DMS79 (cell line): ENCODE data around the gene INO80B.

Source experiments
- DNase-seq: peaks from one replicate; lab custom pipeline; 2025; lab: John Stamatoyannopoulos, UW

The INO80B gene

DNA sequence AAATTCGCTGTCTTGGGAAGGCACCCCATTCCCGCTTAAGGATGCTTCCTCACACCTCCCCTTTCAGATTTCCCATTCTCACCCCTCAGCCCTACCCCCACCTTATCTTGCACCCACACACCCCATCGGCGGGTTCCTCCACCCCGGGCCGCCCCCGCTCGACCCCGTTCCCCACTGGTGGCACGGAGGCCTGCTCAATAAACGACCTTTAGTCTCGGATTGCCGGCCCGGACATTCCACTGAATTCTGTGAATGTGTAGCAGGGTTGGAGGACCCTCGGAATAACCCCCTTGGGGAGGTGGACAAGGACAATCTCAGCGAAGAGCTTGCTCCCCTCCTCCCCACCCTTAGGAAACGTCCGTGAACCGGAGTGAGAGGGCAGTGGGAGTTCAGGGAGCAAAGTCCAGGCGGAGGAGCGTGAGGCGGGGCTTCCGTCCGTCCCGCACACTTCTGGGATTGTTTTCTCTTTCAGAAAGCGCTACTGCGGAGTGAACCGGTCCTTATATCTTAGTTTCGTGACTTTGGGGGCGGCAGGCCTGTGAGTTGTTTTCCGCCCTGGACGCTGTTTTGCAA lies 47.3 kb downstream of the INO80B start:
- DNase-seq = no peak

DNA sequence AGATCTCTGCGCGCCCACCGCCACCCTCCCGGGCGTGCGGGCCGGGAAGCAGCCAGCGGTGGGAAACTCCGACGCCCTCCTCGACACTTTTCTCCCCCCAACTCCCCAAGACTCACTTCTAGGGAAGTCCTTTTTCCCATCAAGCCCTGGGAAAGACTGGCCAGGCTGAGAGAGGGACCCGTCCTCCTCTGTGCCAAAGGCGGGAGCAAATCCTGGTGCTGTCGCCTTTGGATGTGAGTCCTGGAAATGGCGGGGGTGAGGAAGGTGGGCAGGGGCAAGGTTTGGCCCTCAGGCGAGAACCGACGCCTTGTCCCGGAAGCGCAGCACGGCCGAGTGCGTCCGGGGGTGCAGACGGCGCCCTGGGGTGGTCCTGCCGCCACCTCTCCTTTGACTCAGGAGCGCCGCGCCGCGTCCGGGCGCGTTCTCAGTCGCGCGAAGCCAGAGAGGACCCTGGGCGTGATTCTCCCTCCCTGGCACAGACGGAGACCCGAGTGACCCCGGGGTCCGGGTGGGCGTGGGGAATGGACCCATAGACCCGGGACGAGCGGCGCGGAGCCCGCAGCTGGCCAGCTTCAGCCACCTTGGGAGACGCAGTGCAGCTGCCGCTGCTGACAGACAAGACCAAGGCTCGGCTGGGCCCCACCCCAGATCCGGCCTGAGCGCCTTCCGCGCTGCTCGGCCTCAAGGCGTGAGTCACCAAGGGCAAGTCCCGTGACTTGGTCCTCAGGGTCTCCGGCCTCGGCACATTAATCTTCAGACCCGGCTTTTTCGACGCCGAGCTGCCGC lies 48.0 kb downstream of the INO80B start:
- no peak for DNase-seq

DNA sequence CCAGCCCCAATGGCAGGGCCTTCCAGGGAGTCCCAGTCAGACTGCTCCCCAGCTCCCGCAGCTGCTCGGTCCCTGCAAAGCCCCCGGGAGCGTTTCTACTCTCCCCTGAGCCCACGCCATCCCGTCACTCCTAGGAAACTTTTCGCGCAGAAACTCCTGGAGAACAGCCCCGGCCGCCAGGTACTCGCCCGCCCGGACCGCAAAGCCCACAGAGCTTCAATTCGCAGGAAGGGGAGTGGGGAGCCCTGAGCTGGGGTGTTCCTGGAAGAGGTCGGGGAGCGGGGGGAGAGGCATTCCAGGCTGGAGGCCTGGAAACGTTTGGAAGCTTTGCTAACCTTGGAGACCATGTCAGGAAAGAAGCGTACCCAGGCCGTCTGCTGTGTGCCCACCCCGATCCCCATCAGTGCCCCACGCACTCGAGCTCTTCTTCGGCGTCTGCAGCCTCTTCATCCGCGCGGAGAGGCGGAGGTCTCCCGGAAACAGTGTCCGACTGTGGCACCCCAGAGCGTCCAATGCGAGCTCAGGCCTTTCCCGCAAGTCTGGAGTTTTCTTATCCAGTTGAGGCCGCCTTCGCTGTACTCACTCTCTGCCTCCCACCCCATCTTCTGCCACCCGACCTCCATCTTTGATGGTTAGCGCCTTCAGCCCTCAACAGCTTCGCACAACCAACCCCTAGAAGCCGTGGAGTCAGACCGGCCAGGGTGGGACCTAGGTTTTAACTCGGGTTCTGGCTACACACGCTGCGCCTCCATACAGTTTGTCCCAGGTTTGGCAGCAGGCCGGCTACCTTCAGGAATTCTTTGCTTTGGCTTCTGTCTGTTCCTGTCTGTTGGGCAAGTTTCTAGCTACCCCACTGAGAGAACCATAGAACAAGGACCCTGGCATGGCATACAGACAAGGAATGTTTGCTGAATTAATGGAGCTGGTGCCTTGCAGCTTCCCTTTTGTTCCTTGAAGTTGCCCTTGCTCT lies 48.9 kb downstream of the INO80B start:
- DNase-seq = no peak

DNA sequence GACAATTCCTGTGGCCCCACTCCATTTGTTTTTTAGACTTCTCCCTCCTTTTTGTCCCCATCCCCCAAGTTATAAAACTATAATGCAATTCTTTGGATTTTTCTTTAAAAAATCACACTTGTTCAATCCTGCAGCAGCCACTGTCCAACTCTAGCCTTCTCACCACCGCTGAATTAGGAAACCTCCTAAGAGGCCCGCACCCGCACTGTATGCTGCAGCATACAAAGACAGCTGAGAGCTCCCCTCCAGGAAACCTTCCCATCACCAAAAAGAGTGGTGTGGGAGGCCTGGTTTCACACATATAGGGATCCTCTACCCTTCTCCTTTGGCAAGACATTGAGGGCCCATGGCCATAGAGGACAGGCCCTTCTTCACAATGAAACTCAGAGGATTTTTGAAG lies 49.7 kb downstream of the INO80B start:
- DNase-seq = no peak

DNA sequence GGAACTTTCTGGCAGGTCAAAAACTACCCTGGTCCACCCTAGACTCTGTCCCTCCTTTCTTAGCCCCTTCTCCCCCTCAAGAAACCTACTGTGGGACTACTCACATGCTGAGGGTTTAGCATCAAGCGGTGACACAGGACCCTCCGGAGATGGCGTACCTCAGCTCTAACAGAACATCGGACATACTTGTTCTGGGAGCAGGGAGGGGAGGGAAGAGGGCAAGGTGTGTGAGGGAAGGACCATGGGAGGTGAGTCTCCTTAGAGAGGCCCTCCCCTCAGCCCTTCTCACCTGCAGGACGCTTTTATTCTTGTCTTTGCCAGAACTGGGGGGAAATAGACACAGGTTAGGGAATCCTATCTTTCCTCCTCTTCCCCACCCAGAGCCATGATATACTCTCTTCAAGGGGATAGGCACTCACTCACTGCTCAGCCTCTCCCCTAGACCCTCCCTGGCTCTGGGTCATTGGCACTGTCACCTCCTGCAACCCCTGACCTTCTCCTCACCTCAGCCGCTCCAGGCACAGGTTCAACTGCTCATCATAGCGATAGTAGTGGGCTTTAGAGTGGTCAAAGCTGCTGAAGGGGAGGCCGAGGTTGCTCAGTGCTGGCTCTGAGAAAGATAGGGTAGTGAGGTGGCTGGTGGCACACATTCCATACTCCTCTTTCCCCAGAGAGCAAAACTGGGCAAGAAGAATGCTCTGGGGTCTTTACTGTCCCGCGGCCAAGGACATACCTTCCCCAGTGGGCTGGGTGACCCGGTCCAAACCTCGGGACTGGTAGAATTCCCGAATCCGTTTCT lies 50.8 kb downstream of the INO80B start:
- no peak for DNase-seq

DNA sequence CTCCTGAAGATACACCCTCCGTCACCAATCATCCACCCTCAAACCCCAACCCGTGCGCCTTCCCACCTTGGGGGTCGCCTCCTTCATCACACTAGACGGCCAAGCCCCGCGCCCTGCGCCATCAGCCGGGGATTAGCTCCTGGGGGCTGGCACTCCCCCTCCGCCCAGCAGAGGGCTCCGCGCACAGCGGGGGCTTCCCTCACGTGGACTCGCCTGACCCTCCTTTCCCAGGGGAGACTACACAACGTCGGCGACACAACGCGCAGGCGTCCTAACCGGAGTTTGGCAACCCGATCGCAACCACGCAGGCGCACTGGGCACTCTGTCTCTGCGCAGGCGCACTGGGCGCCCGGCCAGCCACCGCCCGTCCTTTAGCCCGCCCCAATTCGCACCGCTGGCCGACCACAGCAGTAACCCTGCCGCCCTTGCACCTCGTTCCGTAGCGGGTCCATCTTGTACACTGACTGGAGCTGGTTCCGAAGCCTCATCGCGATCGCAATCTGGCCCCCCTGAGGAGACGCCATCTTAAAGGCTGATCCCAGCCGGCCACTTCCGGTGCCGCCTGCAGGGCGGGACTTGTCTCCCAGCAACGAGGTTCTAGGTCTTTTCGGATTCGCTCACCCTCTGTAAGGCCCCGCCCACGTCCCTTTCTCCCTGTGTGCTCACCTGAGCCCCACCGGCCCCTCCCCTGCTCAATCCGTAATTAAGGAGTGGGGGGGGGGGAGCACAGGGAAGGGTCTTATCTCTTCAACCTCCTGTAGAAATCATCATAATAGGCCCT lies 52.4 kb downstream of the INO80B start, which contains the start of gene PCGF1:
Gene PCGF1, minus strand, starts transcription at position 551 of the 781 bp plus-strand sequence. Its CDS starts 27 bp downstream, at position 524.
- peak; percentile 98 for DNase-seq
